Prostate gland (tissue), 2 donors: Measurements from ENCODE around the gene BPIFB1. TPM values are rescaled to one million over a fixed set of nuclear protein-coding genes. Genes with fewer than 3 reads are reported as not detected.

Source experiments
- DNase-seq: peaks from one replicate; pipeline ENCODE4 v3.0.0-alpha.2; 2019; ENCODE audit warnings: low spot score
- H3K27ac ChIP-seq, 2 donors: fragments of 200-600 bp; sonication (generic); 2 replicates each; pipeline ENCODE4 v1.5.1; 2017 to 2019
- H3K27me3 ChIP-seq: fragments of 200-600 bp; sonication (generic); replicated peaks from 2 replicates; pipeline ENCODE4 v1.5.1; 2019; ENCODE audit not compliant: insufficient read depth
- H3K36me3 ChIP-seq, 2 donors: fragments of 200-600 bp; sonication (generic); 1 replicate in 1 of 2; 2 replicates in 1 of 2; pipeline versions ENCODE4 v1.5.1 to v1.8.1; 2017 to 2019
- H3K4me1 ChIP-seq: fragments of 200-600 bp; sonication (generic); replicated peaks from 2 replicates; pipeline ENCODE4 v1.5.1; 2019
- H3K4me3 ChIP-seq, 2 donors: fragments of 200-600 bp; sonication (generic); 2 replicates each; pipeline ENCODE4 v1.5.1; 2017 to 2019
- H3K9me3 ChIP-seq: fragments of 200-600 bp; sonication (generic); 2 replicates; pipeline ENCODE4 v1.5.1; 2017
- POLR2A ChIP-seq: fragments of 450-650 bp; IDR thresholded peaks from one replicate; pipeline ENCODE4 v1.6.1; 2016; ENCODE audit warnings: antibody characterized with exemption, mild to moderate bottlenecking
- POLR2AphosphoS5 ChIP-seq: sonication (generic); formaldehyde crosslinking; IDR thresholded peaks from one replicate; pipeline ENCODE4 v1.6.1; 2017; ENCODE audit warnings: antibody characterized with exemption
- WGBS: methylation state at CpG from one replicate; pipeline ENCODE4 v1.1.5; 2018; 5-methylcytosine and 5-hydroxymethylcytosine counted together
- intact Hi-C: fragments of 100-400 bp; cut with DNase I; formaldehyde crosslinking; loops from one replicate; pipeline ENCODE4 v1.14.2; 2022
- total RNA-seq, 2 donors: library from RNA; depleted of rRNA; stranded (reverse); fragments of >200 nt; gene quantifications; one replicate each; pipeline ENCODE4 v1.1.0, GENCODE V29; 2016
- TF ChIP-seq, protein P1 (sequence below), 4 experiments: fragments of 200-600 bp in 2 of 4; fragments of 450-650 bp in 2 of 4; sonication (generic) in 2 of 4; IDR thresholded peaks; 1 replicate in 3 of 4; 2 replicates in 1 of 4; pipeline ENCODE4 v1.5.1; 2016 to 2019; ENCODE audit warnings: antibody characterized with exemption in 4 of 4, mild to moderate bottlenecking in 2 of 4, moderate library complexity in 2 of 4

The BPIFB1 gene
- total RNA-seq, 2 donors from 2014 or later = 2.1 TPM; not detected in 1

GRCh38 chr20:33337531-33338165, 54.6 kb downstream of the BPIFB1 start:
- 59% methylated on average over 6 of the region's 6 CpGs for WGBS
- no peak for DNase-seq
- H3K4me1 ChIP-seq = no peaks in the 10 kb centered on the region
- H3K36me3 ChIP-seq = no peaks in the 10 kb centered on the region
- no peaks in the 10 kb centered on the region for H3K27me3 ChIP-seq
- no peaks in the 10 kb centered on the region for H3K9me3 ChIP-seq
- H3K4me3 ChIP-seq = no peak overlapping the region
- intact Hi-C loops = no loop called here
- H3K27ac ChIP-seq = no peak overlapping the region
- TF ChIP-seq POLR2AphosphoS5 (no peak), POLR2A (no peak)
- TF ChIP-seq, protein P1, sequence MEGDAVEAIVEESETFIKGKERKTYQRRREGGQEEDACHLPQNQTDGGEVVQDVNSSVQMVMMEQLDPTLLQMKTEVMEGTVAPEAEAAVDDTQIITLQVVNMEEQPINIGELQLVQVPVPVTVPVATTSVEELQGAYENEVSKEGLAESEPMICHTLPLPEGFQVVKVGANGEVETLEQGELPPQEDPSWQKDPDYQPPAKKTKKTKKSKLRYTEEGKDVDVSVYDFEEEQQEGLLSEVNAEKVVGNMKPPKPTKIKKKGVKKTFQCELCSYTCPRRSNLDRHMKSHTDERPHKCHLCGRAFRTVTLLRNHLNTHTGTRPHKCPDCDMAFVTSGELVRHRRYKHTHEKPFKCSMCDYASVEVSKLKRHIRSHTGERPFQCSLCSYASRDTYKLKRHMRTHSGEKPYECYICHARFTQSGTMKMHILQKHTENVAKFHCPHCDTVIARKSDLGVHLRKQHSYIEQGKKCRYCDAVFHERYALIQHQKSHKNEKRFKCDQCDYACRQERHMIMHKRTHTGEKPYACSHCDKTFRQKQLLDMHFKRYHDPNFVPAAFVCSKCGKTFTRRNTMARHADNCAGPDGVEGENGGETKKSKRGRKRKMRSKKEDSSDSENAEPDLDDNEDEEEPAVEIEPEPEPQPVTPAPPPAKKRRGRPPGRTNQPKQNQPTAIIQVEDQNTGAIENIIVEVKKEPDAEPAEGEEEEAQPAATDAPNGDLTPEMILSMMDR (IDR thresholded peaks at IDR 0.05) = no peak

DNA sequence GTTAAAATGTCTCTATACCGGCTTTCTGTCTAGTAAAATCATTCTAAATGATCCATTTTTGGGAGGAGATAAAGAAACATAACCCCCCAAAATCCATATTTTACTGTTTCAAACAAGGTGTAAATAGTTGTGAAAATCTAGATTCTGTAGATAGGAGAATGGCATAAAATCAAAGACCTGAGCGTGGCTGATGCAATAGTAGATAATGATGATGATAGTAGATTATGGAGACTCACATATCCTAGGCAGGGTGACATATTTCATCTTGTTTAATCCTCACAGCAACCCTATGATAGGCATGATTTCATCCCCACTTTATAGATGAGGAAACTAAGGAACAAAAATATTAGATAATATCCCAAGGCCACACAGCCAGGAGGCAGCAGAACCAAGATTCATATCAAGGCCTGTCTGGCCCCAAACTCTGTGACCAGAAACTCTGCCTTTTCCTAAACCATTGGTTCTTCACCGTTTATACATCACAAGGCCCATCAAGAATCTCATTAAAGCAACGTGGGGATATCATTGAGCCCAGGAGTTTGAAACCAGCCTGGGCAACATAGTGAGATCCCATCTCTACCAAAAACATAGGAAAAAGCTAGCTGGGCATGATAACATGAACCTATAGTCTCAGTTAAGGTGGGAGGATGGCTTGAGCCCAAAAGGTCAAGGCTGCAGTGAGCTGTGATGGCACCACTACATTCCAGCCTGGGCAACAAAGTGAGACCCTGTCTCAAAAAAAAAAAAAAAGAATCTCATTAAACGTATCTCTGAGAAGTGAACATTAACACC, 55.6 kb downstream of the BPIFB1 start:
- intact Hi-C loops = no loop called here
- Histone ChIP-seq H3K36me3 (no peaks in the 10 kb centered on the region), H3K27ac (no peak overlapping the region), H3K9me3 (no peaks in the 10 kb centered on the region), H3K4me1 (no peaks in the 10 kb centered on the region), H3K4me3 (no peak overlapping the region), H3K27me3 (no peaks in the 10 kb centered on the region)
- DNase-seq = no peak
- TF ChIP-seq POLR2AphosphoS5 = no peak
- no peak for TF ChIP-seq POLR2A
- TF ChIP-seq, protein P1 (IDR thresholded peaks at IDR 0.05) = no peak
- 77% methylated on average over 5 of the region's 5 CpGs for WGBS

DNA sequence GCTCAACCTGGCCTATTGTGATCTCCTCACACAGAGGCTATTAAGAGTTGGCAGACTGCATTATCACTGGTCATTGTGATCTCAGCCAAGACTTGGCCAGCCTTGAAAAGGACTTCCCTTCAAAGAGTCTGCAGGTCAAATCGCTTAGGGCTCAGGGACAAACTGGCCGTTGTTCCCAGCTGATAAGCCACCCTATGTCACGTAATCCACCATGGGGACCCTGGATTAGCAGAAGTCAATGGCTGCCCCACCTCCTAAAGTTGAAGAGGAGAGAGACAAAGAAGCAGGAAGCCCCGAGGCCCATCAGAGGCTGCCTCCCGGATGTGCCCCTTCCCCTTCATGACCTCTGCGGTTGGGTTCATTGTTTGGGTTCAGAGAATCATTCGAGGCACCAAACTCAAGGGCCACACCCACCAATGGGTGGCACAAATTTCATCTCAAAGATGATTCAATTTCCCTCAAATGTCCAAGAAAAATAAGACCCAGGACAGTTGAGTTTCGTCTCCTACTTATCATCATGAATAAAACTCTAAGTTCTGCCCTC, 56.6 kb downstream of the BPIFB1 start:
- whole genome bisulfite sequencing = 67% methylated on average over 8 of the region's 8 CpGs

GRCh38 chr20:33343521-33343920, 60.5 kb downstream of the BPIFB1 start:
- no peak overlapping the region for H3K27ac ChIP-seq
- no peaks in the 10 kb centered on the region for H3K27me3 ChIP-seq
- H3K4me1 ChIP-seq = no peaks in the 10 kb centered on the region
- DNase-seq = no peak
- H3K36me3 ChIP-seq = no peaks in the 10 kb centered on the region
- H3K9me3 ChIP-seq = no peaks in the 10 kb centered on the region
- TF ChIP-seq POLR2A (no peak), POLR2AphosphoS5 (no peak)
- TF ChIP-seq, protein P1 (IDR thresholded peaks at IDR 0.05) = no peak
- WGBS = 97% methylated on average over 4 of the region's 4 CpGs
- no peak overlapping the region for H3K4me3 ChIP-seq
- intact Hi-C loops = no loop called here

More for the DNA sequence above, 56.6 kb downstream of the BPIFB1 start:
- H3K27me3 ChIP-seq = no peaks in the 10 kb centered on the region
- H3K36me3 ChIP-seq = no peaks in the 10 kb centered on the region
- H3K27ac ChIP-seq = no peak overlapping the region
- no peaks in the 10 kb centered on the region for H3K9me3 ChIP-seq
- no peaks in the 10 kb centered on the region for H3K4me1 ChIP-seq
- DNase-seq = no peak
- no peak overlapping the region for H3K4me3 ChIP-seq
- intact Hi-C loops = no loop called here
- TF ChIP-seq POLR2A (no peak), POLR2AphosphoS5 (no peak)
- TF ChIP-seq, protein P1 (IDR thresholded peaks at IDR 0.05) = no peak
